Tibial nerve (tissue), 4 donors: ENCODE results near the gene CLSTN1.

Experiments
- EP300 ChIP-seq, 2 donors: sonication (generic); formaldehyde crosslinking; IDR thresholded peaks; one replicate each; pipeline ENCODE4 v1.6.1; 2017; ENCODE audit warnings: antibody characterized with exemption in 2 of 2, mild to moderate bottlenecking in 1 of 2
- POLR2A ChIP-seq, 2 donors: fragments of 450-650 bp; IDR thresholded peaks; one replicate each; pipeline ENCODE4 v1.6.1; 2017; ENCODE audit warnings: antibody characterized with exemption in 2 of 2, mild to moderate bottlenecking in 2 of 2, moderate library complexity in 2 of 2
- TF ChIP-seq, protein P1 (sequence below), 5 experiments: fragments of 200-600 bp in 3 of 5; fragments of 450-650 bp in 2 of 5; sonication (generic) in 3 of 5; IDR thresholded peaks; one replicate each; pipeline ENCODE4 v1.5.1; 2016 to 2019; ENCODE audit warnings: antibody characterized with exemption in 5 of 5, mild to moderate bottlenecking in 3 of 5, moderate library complexity in 2 of 5

DNA sequence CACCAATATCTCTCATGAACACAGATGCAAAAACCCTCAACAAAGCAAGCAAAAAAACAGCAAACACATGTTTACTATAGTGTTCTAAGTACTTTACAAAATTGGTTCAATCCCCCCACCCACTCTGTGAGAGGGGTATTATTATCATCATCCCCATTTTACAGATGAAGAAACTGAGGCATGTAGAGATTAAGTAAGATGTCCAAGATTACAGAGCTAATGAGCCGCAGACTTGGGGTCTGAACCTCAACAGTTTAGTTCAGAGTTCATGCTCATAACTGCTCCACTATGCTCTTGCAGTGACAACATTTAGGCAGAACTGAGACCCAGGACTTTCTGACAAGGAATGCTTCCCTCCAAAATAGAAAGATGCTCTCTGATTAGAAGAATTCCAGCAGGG is 21.9 kb downstream of the CLSTN1 start:
- no peak for TF ChIP-seq POLR2A (IDR thresholded peaks at IDR 0.05)
- no peak for TF ChIP-seq EP300 (IDR thresholded peaks at IDR 0.05)
- TF ChIP-seq, protein P1, sequence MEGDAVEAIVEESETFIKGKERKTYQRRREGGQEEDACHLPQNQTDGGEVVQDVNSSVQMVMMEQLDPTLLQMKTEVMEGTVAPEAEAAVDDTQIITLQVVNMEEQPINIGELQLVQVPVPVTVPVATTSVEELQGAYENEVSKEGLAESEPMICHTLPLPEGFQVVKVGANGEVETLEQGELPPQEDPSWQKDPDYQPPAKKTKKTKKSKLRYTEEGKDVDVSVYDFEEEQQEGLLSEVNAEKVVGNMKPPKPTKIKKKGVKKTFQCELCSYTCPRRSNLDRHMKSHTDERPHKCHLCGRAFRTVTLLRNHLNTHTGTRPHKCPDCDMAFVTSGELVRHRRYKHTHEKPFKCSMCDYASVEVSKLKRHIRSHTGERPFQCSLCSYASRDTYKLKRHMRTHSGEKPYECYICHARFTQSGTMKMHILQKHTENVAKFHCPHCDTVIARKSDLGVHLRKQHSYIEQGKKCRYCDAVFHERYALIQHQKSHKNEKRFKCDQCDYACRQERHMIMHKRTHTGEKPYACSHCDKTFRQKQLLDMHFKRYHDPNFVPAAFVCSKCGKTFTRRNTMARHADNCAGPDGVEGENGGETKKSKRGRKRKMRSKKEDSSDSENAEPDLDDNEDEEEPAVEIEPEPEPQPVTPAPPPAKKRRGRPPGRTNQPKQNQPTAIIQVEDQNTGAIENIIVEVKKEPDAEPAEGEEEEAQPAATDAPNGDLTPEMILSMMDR (IDR thresholded peaks at IDR 0.05): no peak
